Activated T-helper 17 cell treated with anti-CD3 and anti-CD28 coated beads, Interleukin-2, amount 50 U/mL, for 72 hours (primary cell): Measurements from ENCODE around the gene NTN5. TPM values are rescaled to one million over a fixed set of nuclear protein-coding genes. Genes with fewer than 3 reads are reported as not detected.
"Not testable (repeated sequence)": the region's sequence is repeated elsewhere in the genome, so short reads cannot be mapped to it uniquely, and the experiment has no call there.

Source experiments
- ATAC-seq: fragments of 150-1000 bp; cut with Tn5 transposase; replicated peaks from 2 replicates; pipeline ENCODE4 v1.10.0; 2021; ENCODE audit warnings: mild to moderate bottlenecking, moderate library complexity
- H3K27ac Mint-ChIP-seq: one replicate; pipeline ENCODE4 v1.8.0; 2022; ENCODE audit warnings: mixed read lengths
- H3K27me3 Mint-ChIP-seq: one replicate; pipeline ENCODE4 v1.8.0; 2022; ENCODE audit warnings: mixed read lengths
- H3K36me3 Mint-ChIP-seq: one replicate; pipeline ENCODE4 v1.8.0; 2022; ENCODE audit warnings: low read depth, mild to moderate bottlenecking, mixed read lengths
- H3K4me1 Mint-ChIP-seq: one replicate; pipeline ENCODE4 v1.8.0; 2022; ENCODE audit warnings: mixed read lengths
- H3K4me3 Mint-ChIP-seq: one replicate; pipeline ENCODE4 v1.8.0; 2022; ENCODE audit warnings: mild to moderate bottlenecking, mixed read lengths
- H3K9me3 Mint-ChIP-seq: one replicate; pipeline ENCODE4 v1.8.0; 2022; ENCODE audit warnings: mixed read lengths
- total RNA-seq, 2 donors: library from RNA; stranded (reverse); gene quantifications; one replicate each; pipeline ENCODE4 v1.2.3, GENCODE V29; 2022

The NTN5 gene
- total RNA-seq, 2 donors from 2014 or later: 0.65 to 2.9 TPM

GRCh38 chr19:48669903-48670668 lies 2.7 kb downstream of the NTN5 start:
- H3K36me3 Mint-ChIP-seq: no peaks in the 10 kb centered on the region
- no peaks in the 10 kb centered on the region for H3K9me3 Mint-ChIP-seq
- no peak overlapping the region for H3K4me3 Mint-ChIP-seq
- peaks cover 13% of the 10 kb centered on the region for H3K4me1 Mint-ChIP-seq
- H3K27ac Mint-ChIP-seq: no peak overlapping the region
- no peak for ATAC-seq
- no peaks in the 10 kb centered on the region for H3K27me3 Mint-ChIP-seq

- Mint-ChIP-seq H3K4me1 (peaks cover 11% of the 10 kb centered on the region), H3K27me3 (no peaks in the 10 kb centered on the region), H3K9me3 (no peaks in the 10 kb centered on the region), H3K4me3 (no peak overlapping the region), H3K27ac (no peak overlapping the region), H3K36me3 (no peaks in the 10 kb centered on the region)
- ATAC-seq: no peak
Observed at GRCh38 chr19:48668761-48669160, 4.1 kb downstream of the NTN5 start.

DNA sequence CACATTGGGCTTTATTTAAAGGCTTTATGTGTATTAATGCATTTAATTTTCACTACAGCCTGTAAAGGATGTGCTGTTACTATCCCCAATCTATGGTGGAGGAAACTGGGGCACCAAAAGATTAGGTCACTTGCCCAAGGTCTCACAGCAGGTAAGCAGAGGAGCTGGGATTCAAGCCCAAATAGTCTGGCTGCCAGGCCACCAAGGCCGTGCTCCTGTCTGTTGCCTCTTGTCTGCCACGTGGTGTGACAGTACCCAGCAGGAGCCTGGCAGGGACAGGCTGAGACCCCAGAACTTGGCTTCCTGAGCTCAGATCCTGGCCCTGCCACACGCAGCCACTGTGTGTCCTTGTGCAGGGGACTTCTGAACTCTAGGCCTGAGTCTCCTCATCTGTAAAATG lies 4.5 kb downstream of the NTN5 start:
- Mint-ChIP-seq H3K36me3 (no peaks in the 10 kb centered on the region), H3K4me3 (no peak overlapping the region), H3K9me3 (no peaks in the 10 kb centered on the region), H3K27me3 (no peaks in the 10 kb centered on the region), H3K27ac (no peak overlapping the region), H3K4me1 (peaks cover 11% of the 10 kb centered on the region)
- no peak for ATAC-seq

GRCh38 chr19:48665786-48666185 lies 7.0 kb downstream of the NTN5 start:
- H3K27me3 Mint-ChIP-seq: no peaks in the 10 kb centered on the region
- no peak overlapping the region for H3K27ac Mint-ChIP-seq

GRCh38 chr19:48664476-48664875 lies 8.3 kb downstream of the NTN5 start:
- Mint-ChIP-seq H3K9me3 (no peaks in the 10 kb centered on the region), H3K4me3 (no peak overlapping the region), H3K36me3 (no peaks in the 10 kb centered on the region), H3K27ac (no peak overlapping the region), H3K4me1 (peaks cover 11% of the 10 kb centered on the region), H3K27me3 (no peaks in the 10 kb centered on the region)
- no peak for ATAC-seq

More at GRCh38 chr19:48665786-48666185, 7.0 kb downstream of the NTN5 start:
- Mint-ChIP-seq H3K4me3 (no peak overlapping the region), H3K9me3 (no peaks in the 10 kb centered on the region), H3K4me1 (peaks cover 16% of the 10 kb centered on the region), H3K36me3 (no peaks in the 10 kb centered on the region)
- ATAC-seq: no peak

GRCh38 chr19:48663667-48664066 lies 9.2 kb downstream of the NTN5 start:
- H3K27me3 Mint-ChIP-seq: no peaks in the 10 kb centered on the region
- peaks cover 10% of the 10 kb centered on the region for H3K4me1 Mint-ChIP-seq
- ATAC-seq: no peak
- no peak overlapping the region for H3K4me3 Mint-ChIP-seq
- no peaks in the 10 kb centered on the region for H3K36me3 Mint-ChIP-seq
- H3K27ac Mint-ChIP-seq: no peak overlapping the region
- no peaks in the 10 kb centered on the region for H3K9me3 Mint-ChIP-seq

DNA sequence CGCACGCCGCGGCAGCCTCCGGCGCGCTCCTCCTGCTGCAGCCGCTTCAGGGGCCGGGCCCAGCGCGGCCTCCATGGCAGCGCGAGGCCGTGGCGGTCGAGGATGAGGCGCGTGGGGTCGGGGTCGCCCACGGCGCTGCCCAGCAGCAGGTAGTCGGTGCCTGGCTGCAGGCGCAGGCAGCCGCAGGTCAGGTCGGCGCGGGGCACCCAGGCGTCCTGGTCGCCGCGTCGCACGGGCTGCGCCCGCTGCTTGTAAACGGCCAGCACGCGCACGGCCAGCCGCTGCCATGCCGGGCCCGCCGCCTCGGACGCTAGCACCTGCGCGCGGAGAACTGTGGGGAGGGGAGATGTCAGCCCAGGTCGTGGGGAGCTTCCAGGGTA lies 11.1 kb downstream of the NTN5 start:
- Mint-ChIP-seq H3K4me3 (no peak overlapping the region), H3K9me3 (no peaks in the 10 kb centered on the region), H3K27ac (no peak overlapping the region), H3K27me3 (no peaks in the 10 kb centered on the region), H3K36me3 (no peaks in the 10 kb centered on the region), H3K4me1 (peaks cover 9% of the 10 kb centered on the region)
- ATAC-seq: no peak

DNA sequence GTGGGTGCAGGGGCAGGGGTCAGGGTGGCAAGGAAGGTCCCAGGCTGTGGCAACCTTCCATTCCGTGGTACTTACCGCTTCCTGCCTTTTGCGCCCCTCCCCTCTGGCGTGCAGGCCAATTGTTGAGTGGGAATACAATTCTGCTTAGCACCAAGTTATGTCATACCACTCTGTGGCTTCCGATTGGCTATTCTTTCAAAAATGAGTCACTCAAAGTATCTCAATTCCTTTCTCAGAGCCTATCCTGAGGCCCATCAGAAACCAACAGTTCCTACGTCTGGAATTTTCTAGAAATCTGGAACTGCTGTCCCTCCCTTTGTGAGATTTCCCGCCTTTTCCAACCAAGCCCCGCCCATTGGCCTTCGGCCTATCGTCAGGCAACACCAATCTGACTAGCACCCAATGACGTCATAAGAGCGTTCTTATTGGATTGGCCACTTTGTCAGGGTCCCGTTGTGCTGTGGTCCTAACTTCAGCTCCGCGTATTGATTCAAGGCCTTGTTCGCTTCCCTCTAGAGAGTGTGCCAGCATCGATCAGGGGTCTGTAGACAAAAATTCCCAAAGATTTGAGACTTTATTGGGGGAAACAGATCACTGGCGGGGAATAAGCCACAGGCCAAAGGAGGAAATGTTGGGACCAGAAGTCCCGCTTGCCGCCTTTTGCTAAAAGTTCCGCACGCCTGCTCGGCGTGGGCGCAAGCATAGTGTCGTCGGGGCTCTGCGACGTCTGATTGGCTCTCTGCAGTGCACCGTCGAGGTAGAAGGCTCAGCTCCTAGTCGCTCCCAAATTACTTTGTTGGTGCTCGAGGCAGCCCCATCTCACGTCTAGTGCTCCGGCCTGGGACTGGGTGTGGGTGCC lies 11.7 kb downstream of the NTN5 start:
- H3K9me3 Mint-ChIP-seq: no peaks in the 10 kb centered on the region
- no peaks in the 10 kb centered on the region for H3K36me3 Mint-ChIP-seq
- H3K27me3 Mint-ChIP-seq: no peaks in the 10 kb centered on the region
- ATAC-seq: peak; percentile 95
- H3K27ac Mint-ChIP-seq: peak overlapping the region; percentile 91
- peak overlapping the region; percentile 74 for H3K4me3 Mint-ChIP-seq
- peaks cover 9% of the 10 kb centered on the region for H3K4me1 Mint-ChIP-seq

- Mint-ChIP-seq H3K36me3 (no peaks in the 10 kb centered on the region), H3K9me3 (no peaks in the 10 kb centered on the region), H3K27me3 (no peaks in the 10 kb centered on the region), H3K4me3 (no peak overlapping the region), H3K4me1 (peaks cover 9% of the 10 kb centered on the region), H3K27ac (no peak overlapping the region)
- no peak for ATAC-seq
Observed at GRCh38 chr19:48659768-48660167, 13.0 kb downstream of the NTN5 start.

DNA sequence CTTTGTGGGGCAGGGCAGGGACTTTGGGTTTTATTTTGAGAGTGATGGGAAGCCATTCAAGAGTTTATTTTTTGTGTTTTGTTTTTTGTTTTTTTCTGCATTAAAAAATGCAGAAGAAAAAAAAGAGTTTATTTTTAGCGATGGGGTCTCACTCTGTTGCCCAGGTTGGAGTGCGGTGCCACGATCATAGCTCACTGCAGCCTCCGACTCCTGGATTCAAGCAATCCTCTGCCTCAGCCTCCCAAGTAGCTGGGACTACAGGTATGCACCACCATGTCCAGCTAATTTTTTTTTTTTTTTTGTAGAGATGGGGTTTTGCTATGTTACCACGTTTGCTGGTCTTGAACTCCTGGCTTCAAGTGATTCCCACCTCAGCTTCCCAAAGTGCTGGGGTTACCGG lies 14.3 kb downstream of the NTN5 start:
- H3K9me3 Mint-ChIP-seq: no peaks in the 10 kb centered on the region
- H3K4me1 Mint-ChIP-seq: peaks cover 9% of the 10 kb centered on the region
- no peak overlapping the region for H3K4me3 Mint-ChIP-seq
- ATAC-seq: no peak
- H3K36me3 Mint-ChIP-seq: no peaks in the 10 kb centered on the region
- no peaks in the 10 kb centered on the region for H3K27me3 Mint-ChIP-seq
- no peak overlapping the region for H3K27ac Mint-ChIP-seq

- not testable (repeated sequence) for H3K36me3 Mint-ChIP-seq, H3K4me3 Mint-ChIP-seq, ATAC-seq, H3K27ac Mint-ChIP-seq, H3K27me3 Mint-ChIP-seq, H3K4me1 Mint-ChIP-seq, H3K9me3 Mint-ChIP-seq
Observed at GRCh38 chr19:48657828-48658227, 15.0 kb downstream of the NTN5 start.

DNA sequence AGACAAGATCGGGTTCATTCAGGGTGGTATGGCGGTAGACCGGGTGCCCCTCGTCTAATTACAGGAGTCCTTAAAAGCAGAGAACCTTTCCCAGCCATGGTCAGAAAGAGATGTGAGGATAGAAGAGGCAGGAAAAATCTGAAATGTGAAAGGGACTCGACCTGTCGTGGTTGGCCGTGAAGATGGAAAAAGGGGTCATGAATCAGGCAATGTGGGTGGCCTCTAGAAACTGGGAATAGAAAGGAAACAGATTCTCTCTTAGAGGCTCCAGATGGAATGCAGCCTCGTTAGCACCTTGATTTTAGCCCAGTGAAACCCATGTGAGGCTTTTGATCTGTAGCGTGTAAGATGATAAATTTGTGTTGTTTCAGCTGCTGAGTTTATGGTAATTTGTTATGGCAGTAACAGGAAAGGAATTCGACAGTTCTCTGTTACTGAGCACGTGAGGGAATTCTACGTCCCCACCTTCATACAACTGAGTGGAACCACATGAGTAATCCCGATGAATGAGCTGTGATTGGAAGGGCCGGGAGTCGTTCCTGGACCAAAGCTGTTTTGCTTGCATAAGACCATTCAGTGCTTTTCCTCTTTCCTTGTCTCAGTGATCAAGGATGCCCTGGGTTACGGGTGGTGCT lies 15.9 kb downstream of the NTN5 start:
- no peaks in the 10 kb centered on the region for H3K27me3 Mint-ChIP-seq
- no peak for ATAC-seq
- peaks cover 9% of the 10 kb centered on the region for H3K4me1 Mint-ChIP-seq
- no peaks in the 10 kb centered on the region for H3K36me3 Mint-ChIP-seq
- H3K27ac Mint-ChIP-seq: no peak overlapping the region
- H3K4me3 Mint-ChIP-seq: no peak overlapping the region
- no peaks in the 10 kb centered on the region for H3K9me3 Mint-ChIP-seq

DNA sequence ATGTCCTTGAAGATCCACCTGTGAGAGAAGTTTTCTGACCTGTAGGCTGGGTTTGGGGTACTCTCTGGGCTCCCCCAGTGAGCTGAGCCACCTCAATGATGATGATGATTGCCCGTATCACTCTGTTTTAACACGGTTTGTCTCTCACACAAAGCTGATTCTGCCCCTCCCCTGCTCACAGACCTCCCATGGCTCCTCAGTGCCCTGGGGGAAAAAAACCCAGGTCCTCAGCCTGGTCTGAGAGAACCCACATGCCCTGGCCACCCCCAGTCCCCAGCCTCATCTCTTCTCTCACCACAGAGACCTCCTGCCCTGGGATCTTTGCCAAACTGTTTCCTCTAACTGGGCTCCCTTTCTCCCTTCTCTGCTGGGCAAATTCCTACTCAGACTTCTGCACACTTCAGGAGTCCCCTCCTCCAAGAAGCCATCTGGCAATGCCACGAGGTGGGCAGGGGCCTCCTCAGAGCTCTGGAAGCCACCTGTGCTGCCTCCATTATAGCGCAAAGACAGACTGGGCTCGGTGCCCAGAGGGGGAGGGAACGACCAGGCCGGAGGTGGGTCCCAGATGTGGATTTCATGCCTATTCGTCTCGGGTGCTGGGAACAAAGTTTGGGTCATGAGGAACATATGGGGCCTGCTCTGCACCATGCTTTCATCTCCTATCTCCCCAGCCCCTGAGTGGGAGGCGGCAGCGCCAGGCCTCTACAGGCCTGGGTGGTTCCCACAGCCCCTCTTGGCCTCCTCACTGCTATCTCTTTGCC lies 18.3 kb downstream of the NTN5 start:
- Mint-ChIP-seq H3K4me1 (peaks cover 3% of the 10 kb centered on the region), H3K4me3 (no peak overlapping the region), H3K27me3 (no peaks in the 10 kb centered on the region), H3K36me3 (no peaks in the 10 kb centered on the region), H3K9me3 (no peaks in the 10 kb centered on the region), H3K27ac (no peak overlapping the region)
- no peak for ATAC-seq

DNA sequence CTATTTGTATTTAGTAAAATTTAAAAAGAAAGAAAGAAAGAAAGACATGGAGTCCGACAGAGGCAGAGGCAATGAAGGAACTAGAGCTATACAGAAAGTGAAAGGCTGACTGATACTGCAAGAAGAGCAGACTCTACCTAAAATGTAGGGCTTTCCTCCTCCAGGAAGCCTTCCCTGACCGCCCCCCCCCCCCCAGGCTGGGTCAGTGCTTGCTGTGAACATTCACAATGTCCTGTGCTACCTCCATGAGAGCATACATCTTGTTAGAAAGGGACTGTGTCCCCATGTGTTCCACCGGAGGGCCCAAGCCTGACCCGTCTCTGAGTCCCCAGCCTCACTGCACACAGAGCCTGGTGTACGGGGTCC lies 21.2 kb downstream of the NTN5 start:
- H3K36me3 Mint-ChIP-seq: no peaks in the 10 kb centered on the region
- no peaks in the 10 kb centered on the region for H3K9me3 Mint-ChIP-seq
- peaks cover 11% of the 10 kb centered on the region for H3K4me1 Mint-ChIP-seq
- ATAC-seq: no peak
- no peak overlapping the region for H3K4me3 Mint-ChIP-seq
- peak overlapping the region; percentile 41 for H3K27ac Mint-ChIP-seq
- H3K27me3 Mint-ChIP-seq: no peaks in the 10 kb centered on the region
